Hindlimb muscle (tissue), 1 donor: ENCODE data around the gene TAS2R19. TPM values are rescaled to one million over a fixed set of nuclear protein-coding genes. Genes with fewer than 3 reads are reported as not detected.

Source experiments
- DNase-seq: peaks from one replicate; pipeline ENCODE4 v3.0.0-alpha.2; 2013
- polyA plus RNA-seq: library from polyadenylated mRNA; unstranded; fragments of 120-200 nt; gene quantifications from one replicate; pipeline ENCODE4 v1.2.1, GENCODE V29; 2013; ENCODE audit not compliant: insufficient read length

TAS2R19 gene
- polyA plus RNA-seq, 1 donor = 1.3 TPM

DNA sequence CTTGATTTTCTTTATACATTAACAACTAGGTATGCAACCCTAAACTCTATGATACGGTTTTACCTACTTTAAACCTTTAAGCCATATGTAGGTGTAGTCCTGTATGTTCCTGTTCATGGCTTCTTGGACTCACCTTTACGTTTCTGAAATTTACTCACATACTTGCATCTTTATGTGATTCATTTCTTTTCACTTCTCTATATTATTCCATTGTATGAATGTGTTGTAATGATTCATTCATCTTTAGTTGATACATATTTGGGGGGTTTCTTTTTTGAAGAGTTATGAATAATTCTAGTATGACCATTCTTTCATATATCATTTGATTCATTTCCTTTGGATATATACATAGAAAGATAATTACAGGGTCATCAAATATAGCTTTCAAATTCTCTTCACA lies 33.3 kb downstream of the TAS2R19 start:
- no peak for DNase-seq

DNA sequence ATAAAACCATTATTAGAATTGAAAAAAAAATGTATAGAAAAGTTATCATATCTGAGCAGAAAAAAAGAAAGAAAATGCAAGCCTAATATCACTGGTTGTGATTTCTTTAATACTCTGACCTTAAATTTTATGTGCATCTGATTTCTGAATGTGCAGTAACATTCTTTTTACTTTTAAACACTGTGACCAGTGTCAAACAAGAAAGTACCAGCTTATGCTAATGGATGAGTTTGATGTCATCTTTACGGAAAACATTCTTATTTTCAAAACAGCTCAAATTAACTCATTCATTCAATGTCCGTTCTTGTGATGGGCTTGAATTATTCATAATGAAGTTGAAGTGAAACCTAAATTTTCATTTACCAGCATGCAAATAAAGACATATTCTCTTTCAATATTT lies 35.6 kb downstream of the TAS2R19 start, which contains the start of gene TAS2R50:
Gene TAS2R50 (minus strand): TSS at position 101 of the 400 bp plus-strand sequence. CDS start 52 bp downstream, at position 49.
- DNase-seq = no peak

DNA sequence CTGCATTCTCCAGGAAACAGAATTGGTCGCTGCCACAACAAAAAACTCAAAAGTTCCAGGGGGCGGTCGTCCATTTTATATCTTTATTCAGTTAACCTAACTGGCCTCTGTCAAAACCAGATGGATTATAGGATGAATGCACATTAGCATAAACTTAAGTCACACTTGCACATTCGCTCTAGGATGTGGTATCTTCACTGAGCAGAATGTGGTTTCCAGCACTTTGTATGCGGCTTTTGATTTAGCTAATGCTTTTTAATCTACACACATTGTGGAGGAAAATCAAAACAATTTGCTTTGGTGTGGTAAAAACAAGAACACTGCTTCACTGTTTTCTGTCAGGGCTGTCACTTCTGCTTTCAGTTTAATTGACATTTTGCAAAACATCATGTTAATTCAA lies 40.2 kb downstream of the TAS2R19 start:
- no peak for DNase-seq

DNA sequence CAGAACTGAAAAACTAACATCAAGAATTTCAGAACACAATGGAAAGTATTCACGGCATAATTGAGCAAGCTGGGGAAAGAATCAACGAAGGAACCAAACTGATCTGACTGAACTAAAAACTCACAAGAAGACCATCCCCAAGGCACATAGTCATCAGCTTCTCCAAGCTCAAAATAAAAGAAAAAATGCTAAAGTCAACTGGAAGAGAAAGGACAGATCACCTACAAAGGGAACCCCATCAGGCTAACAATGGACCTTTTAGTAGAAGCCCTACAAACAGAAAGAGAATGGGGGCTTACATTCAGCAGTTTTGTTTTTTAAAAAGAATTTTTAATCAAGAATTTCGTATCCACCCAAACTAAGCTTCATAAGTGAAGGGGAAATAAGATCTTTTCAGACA lies 47.5 kb downstream of the TAS2R19 start:
- DNase-seq = no peak

Other genes starting within 250 kb of the TAS2R19 start
- not detected for gene TAS2R7, start 220.0 kb downstream of the TAS2R19 start, polyA plus RNA-seq
- not detected for gene TAS2R8, start 215.3 kb downstream of the TAS2R19 start, polyA plus RNA-seq
- not detected for gene TAS2R9, start 212.5 kb downstream of the TAS2R19 start, polyA plus RNA-seq
- gene TAS2R10, start 196.3 kb downstream of the TAS2R19 start, polyA plus RNA-seq = 0.50 TPM
- 4.1 TPM for gene PRR4, start 173.1 kb downstream of the TAS2R19 start, polyA plus RNA-seq
- gene PRH1, start 138.4 kb downstream of the TAS2R19 start, polyA plus RNA-seq = 8.8 TPM
- not detected for gene TAS2R13, start 113.1 kb downstream of the TAS2R19 start, polyA plus RNA-seq
- gene PRH2, start 93.4 kb downstream of the TAS2R19 start, polyA plus RNA-seq = not detected
- gene TAS2R14, start 83.4 kb downstream of the TAS2R19 start, polyA plus RNA-seq = 2.5 TPM
- gene TAS2R50, start 35.7 kb downstream of the TAS2R19 start, polyA plus RNA-seq = not detected
- gene TAS2R20, start 24.3 kb downstream of the TAS2R19 start, polyA plus RNA-seq = 1.3 TPM
- 0.90 TPM for gene TAS2R31, start 8.8 kb upstream of the TAS2R19 start, polyA plus RNA-seq
- not detected for gene TAS2R46, start 39.7 kb upstream of the TAS2R19 start, polyA plus RNA-seq
- 0.27 TPM for gene TAS2R43, start 69.7 kb upstream of the TAS2R19 start, polyA plus RNA-seq
- 0.14 TPM for gene TAS2R30, start 112.0 kb upstream of the TAS2R19 start, polyA plus RNA-seq
- gene SMIM10L1, start 148.6 kb upstream of the TAS2R19 start, polyA plus RNA-seq = 11.9 TPM
- not detected for gene TAS2R42, start 164.3 kb upstream of the TAS2R19 start, polyA plus RNA-seq
- gene PRB3, start 247.1 kb upstream of the TAS2R19 start, polyA plus RNA-seq = not detected